GM19099 (cell line): ENCODE measurements around the gene HYAL2.

Source experiments
- POLR2A ChIP-seq: IDR thresholded peaks from 3 replicates; pipeline ENCODE4 v1.6.1; 2011; ENCODE audit warnings: low read depth; ENCODE audit not compliant: insufficient read length; ENCODE audit errors: extremely low read depth

HYAL2 gene

GRCh38 chr3:50302095-50303012, 20.2 kb downstream of the HYAL2 start:
- TF ChIP-seq POLR2A = no peak

GRCh38 chr3:50300681-50301254, 21.8 kb downstream of the HYAL2 start:
- TF ChIP-seq POLR2A = no peak

GRCh38 chr3:50299929-50300680, 22.4 kb downstream of the HYAL2 start:
- TF ChIP-seq POLR2A = no peak

- TF ChIP-seq POLR2A = no peak
Measured at GRCh38 chr3:50299638-50299928, 23.0 kb downstream of the HYAL2 start.

GRCh38 chr3:50298836-50299637, 23.5 kb downstream of the HYAL2 start, which contains the start of the genes HYAL3 and NAA80:
TSS of gene HYAL3 (minus strand) at chr3:50299405. CDS start at chr3:50295602, 3,803 bp downstream.
TSS of gene NAA80 (minus strand) at chr3:50299405. CDS start at chr3:50297463, 1,942 bp downstream.
- peak; percentile 86 for TF ChIP-seq POLR2A

GRCh38 chr3:50297896-50298725, 24.4 kb downstream of the HYAL2 start:
- TF ChIP-seq POLR2A = no peak

- TF ChIP-seq POLR2A = no peak
Measured at GRCh38 chr3:50297384-50297775, 25.2 kb downstream of the HYAL2 start.

- no peak for TF ChIP-seq POLR2A
Measured at GRCh38 chr3:50296721-50297383, 25.7 kb downstream of the HYAL2 start.

- no peak for TF ChIP-seq POLR2A
Measured at GRCh38 chr3:50295553-50296431, 26.8 kb downstream of the HYAL2 start.

GRCh38 chr3:50294492-50295403, 27.8 kb downstream of the HYAL2 start:
- no peak for TF ChIP-seq POLR2A

GRCh38 chr3:50294089-50294488, 28.5 kb downstream of the HYAL2 start:
- TF ChIP-seq POLR2A = no peak
